ENCODE data around the gene ACAT2. TPM values are rescaled to one million over a fixed set of nuclear protein-coding genes. Genes with fewer than 3 reads are reported as not detected.
"Not testable (repeated sequence)": the region's sequence is repeated elsewhere in the genome, so short reads cannot be mapped to it uniquely, and the experiment has no call there.

ACAT2 gene
- total RNA-seq, 1 donor from 2014 or later: 8.7 TPM

DNA sequence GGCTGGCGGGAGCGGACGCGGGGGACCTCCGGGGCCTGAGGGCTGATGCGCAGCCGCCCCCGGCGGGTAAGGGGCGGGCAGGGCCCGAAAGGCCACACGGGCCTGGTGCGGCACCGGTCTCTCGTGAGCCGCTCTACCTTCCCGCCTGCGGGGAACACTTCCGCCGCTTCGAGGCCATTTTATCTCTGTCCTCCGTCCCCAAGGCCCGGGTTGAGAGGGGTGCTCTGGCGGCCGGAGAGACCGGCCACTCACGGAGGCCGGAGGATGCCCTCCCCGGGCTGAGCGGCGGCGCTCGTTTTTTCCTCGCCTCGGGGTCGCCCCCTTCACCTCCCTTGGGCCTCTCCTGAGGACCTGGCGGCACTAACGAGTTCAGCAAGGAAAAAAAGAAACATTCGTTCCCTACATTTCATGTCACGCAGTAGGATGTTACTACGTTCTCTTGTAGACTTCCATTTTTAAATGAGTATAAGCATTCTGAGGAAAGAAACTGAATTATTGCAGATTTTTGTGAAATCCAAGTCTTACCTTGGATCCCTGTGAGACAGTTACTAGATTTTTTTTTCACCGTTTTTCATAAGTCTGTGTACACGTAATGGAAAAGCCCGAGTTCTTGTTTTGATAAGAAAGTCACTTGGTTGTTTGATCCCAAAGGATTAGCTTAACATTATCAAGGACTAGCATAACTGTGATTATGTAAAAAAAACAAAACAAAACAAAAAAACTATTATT, 34.0 kb upstream of the ACAT2 start:
- intact Hi-C loops (cut with DNase I): loop anchor here (2.0 to 10.0 kb wide), 4 partner anchors 33 to 237 kb away; partner anchors contain the start of genes IGF2R, SOD2 and TCP1

GRCh38 chr6:159728531-159728964, 33.3 kb upstream of the ACAT2 start:
- DNase-seq (ENCODE audit: low spot score): no peak
- intact Hi-C loops (cut with DNase I): loop anchor here (10.0 kb wide), 1 partner anchor 236 kb away; the partner anchor contains the start of gene IGF2R

More for the DNA sequence above, 34.0 kb upstream of the ACAT2 start:
- no peak for DNase-seq (ENCODE audit: low spot score)

- intact Hi-C loops (cut with DNase I): loop anchor here (10.0 kb wide), 1 partner anchor 235 kb away; the partner anchor contains the start of gene IGF2R
- DNase-seq (ENCODE audit: low spot score): no peak
Measured at GRCh38 chr6:159729598-159730331, 32.1 kb upstream of the ACAT2 start.

- intact Hi-C loops (cut with DNase I): no loop called here
Measured at GRCh38 chr6:159730332-159730676, 31.5 kb upstream of the ACAT2 start.

DNA sequence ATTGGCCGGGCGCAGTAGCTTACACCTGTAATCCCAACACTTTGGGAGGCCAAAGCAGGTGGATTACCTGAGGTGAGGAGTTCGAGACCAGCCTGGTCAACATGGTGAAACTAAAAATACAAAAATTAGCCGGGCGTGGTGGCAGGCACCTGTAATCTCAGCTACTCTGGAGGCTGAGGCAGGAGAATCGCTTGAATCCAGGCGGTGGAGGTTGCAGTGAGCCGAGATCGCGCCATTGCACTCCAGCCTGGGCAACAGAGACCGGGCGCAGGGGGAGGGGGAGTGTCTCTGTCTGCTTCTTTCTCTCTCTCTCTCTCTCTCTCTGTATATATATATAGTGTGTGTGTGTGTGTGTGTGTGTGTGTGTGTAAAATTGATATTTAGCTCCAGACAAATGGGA, 29.3 kb upstream of the ACAT2 start:
- intact Hi-C loops (cut with DNase I); DNase-seq (ENCODE audit: low spot score): not testable (repeated sequence)

More at GRCh38 chr6:159730332-159730676, 31.5 kb upstream of the ACAT2 start:
- DNase-seq (ENCODE audit: low spot score): no peak

DNA sequence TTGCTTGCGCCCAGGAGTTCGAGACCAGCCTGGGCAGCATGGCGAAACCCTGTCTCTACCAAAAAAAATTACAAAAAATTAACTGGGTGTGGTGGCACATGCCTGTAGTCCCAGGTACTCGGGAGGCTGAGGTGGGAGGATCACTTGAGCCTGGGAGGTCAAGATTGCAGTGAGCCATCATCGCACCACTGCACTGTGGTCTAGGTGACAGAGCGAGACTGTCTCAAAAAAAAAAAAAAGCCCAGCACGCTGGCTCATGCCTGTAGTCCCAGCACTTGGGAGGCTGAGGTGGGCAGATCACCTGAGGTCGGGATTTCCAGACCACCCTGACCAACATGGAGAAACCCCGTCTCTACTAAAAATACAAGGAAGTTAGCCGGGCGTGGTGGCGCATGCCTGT, 28.4 kb upstream of the ACAT2 start:
- DNase-seq (ENCODE audit: low spot score); intact Hi-C loops (cut with DNase I): not testable (repeated sequence)

GRCh38 chr6:159736908-159737307, 24.9 kb upstream of the ACAT2 start:
- intact Hi-C loops (cut with DNase I): no loop called here
- no peak for DNase-seq (ENCODE audit: low spot score)

GRCh38 chr6:159739341-159739740, 22.5 kb upstream of the ACAT2 start:
- intact Hi-C loops (cut with DNase I): no loop called here
- DNase-seq (ENCODE audit: low spot score): no peak

GRCh38 chr6:159742165-159742564, 19.7 kb upstream of the ACAT2 start:
- intact Hi-C loops (cut with DNase I): no loop called here

DNA sequence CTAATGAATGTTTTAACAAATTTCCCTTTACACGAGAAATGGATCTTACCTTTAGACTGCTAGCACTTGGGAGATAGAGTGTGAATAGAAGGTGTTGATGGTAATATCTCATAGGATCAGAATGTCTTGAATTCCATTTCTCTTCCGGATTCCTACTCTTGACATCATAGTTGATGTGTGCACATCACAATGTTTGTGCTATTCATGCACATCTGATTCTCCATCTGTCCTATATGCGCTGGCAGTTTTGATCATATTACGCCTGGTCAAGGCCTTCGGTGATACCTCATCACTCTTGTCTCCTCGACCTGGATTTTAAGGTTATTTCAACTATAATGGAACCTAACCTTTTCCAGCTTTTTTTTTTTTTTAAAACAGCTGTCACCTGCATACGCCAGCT, 16.8 kb upstream of the ACAT2 start:
- intact Hi-C loops (cut with DNase I): no loop called here
- no peak for DNase-seq (ENCODE audit: low spot score)

More at GRCh38 chr6:159742165-159742564, 19.7 kb upstream of the ACAT2 start:
- no peak for DNase-seq (ENCODE audit: low spot score)

GRCh38 chr6:159746759-159747158, 15.1 kb upstream of the ACAT2 start:
- intact Hi-C loops (cut with DNase I): no loop called here
- no peak for DNase-seq (ENCODE audit: low spot score)

GRCh38 chr6:159748127-159748526, 13.7 kb upstream of the ACAT2 start:
- intact Hi-C loops (cut with DNase I); DNase-seq (ENCODE audit: low spot score): not testable (repeated sequence)

DNA sequence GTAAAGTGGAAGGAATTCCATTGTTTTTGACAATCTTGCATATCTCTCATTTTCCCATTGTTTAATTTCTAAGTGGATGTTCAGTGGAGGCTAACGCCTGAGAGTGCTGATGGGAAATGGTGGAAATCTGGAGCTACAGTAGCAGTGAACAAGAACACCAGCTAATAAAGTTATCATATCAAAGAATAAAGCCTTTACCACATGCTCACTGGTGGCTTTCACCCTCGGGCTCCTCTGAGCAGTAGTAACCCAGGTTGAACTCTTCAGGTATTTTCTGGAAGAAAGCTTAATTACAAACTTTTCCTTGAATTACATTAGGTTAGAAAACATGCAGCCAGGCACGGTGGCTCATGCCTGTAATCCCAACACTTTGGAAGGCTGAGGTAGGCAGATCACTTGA, 10.4 kb upstream of the ACAT2 start:
- DNase-seq (ENCODE audit: low spot score): no peak
- intact Hi-C loops (cut with DNase I): no loop called here

GRCh38 chr6:159753081-159753872, 8.6 kb upstream of the ACAT2 start:
- no peak for DNase-seq (ENCODE audit: low spot score)
- intact Hi-C loops (cut with DNase I): no loop called here

DNA sequence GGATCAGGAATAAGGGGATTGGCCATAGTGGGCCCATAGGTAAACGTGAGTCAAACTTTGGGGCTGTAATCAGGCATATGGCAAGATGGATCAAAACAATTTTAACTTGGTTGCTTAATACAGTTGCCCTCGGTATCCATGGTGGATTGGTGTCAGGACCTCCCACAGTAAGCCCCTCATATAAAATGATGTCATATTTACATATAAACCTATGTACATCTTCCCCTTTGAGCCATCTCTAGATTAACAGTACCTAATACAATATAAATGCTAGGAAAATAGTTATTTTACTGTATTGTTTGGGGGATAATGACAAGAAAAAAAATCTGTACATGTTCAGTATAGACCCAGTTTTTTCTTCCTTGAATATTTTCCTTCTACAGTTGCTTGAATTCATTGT, 7.4 kb upstream of the ACAT2 start:
- DNase-seq (ENCODE audit: low spot score): no peak
- intact Hi-C loops (cut with DNase I): no loop called here

DNA sequence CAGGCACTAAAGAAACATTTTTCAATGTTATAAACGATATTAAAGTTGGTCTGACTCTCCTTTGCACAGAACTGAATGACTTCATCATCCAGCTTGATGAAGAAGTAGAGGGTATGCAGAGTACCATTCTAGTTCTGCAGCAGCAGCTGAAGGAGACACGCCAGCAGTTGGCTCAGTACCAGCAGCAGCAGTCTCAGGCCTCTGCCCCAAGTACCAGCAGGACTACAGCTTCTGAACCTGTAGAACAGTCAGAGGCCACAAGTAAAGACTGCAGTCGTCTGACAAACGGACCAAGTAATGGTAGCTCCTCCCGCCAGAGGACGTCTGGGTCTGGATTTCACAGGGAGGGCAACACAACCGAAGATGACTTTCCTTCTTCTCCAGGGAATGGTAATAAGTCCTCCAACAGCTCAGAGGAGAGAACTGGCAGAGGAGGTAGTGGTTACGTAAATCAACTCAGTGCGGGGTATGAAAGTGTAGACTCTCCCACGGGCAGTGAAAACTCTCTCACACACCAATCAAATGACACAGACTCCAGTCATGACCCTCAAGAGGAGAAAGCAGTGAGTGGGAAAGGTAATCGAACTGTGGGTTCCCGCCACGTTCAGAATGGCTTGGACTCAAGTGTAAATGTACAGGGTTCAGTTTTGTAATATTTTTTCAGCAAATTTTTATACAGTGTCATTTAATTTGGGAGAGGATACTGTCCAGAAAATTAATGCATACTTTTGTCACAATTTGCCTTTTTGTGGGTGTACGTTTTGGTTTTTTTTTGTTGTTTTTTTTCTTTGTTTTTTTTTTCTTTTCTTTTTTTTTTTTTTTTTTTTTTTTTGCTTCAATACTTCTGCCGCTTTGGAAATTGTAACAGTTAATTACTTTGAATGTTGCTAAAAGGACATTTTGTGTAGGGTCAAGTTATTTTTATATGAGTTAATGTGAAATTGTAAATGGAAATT, 6.6 kb upstream of the ACAT2 start:
- intact Hi-C loops (cut with DNase I): no loop called here

GRCh38 chr6:159756508-159756907, 5.3 kb upstream of the ACAT2 start:
- intact Hi-C loops (cut with DNase I): no loop called here
- no peak for DNase-seq (ENCODE audit: low spot score)

More for the DNA sequence above, 6.6 kb upstream of the ACAT2 start:
- no peak for DNase-seq (ENCODE audit: low spot score)

DNA sequence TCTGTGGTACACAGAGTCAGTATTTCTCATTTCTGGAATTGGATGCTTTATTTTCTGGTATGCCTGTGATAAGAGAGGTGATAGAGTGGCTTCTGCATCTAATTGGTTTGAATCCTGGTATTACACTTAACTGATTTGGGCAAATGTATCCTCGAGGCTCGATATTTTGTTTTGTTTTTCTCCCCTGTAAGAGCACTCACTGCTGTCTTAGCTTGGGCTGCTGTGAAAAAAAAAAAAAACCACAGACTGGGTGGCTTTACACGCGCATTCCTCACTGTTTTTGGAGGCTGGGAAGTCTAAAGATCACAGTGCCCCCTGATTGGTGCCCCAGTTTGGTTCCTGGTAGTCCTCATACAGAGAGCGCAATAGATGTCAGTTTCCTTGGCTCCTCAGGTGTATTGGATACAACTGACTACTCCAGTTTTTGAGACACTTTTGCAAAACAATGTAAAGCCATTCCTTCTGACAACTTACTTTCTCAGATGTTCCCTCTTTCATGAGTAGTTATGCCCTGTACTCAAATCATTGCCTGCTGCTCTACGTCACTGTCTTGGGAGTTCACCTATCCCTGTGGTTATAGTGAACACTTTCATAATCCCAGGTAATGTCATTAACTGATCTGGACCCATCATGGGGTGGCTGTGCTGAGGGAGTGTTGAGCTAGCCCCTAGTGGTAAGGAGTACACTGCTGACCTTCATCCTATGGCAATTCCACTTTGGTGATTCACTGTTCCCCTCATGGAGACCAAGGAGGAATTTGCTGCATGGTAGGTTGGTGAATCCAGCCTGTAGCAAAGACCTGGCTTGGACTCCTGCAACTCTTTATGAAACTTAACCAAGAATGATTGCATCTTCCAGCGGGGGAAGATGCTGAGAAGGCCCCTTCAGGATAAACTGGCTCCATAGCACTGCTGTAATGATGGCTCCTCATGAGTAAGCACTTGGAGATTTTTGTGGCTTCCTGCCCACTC, 3.5 kb upstream of the ACAT2 start:
- intact Hi-C loops (cut with DNase I): no loop called here
- DNase-seq (ENCODE audit: low spot score): no peak

Data from cardiac septum (tissue), 1 donor.